Parathyroid adenoma (tissue), 2 donors: ENCODE data around the gene ZNF469.

Source experiments
- H2AFZ ChIP-seq: fragments of 300-600 bp; sonication (generic); one replicate; pipeline ENCODE4 v1.7.0; 2017; ENCODE audit warnings: antibody characterized with exemption, mild to moderate bottlenecking
- H3K27ac ChIP-seq: fragments of 300-600 bp; sonication (generic); one replicate; pipeline ENCODE4 v1.7.0; 2017
- H3K27me3 ChIP-seq: fragments of 300-600 bp; sonication (generic); one replicate; pipeline ENCODE4 v1.7.0; 2017; ENCODE audit warnings: low read length; ENCODE audit not compliant: control insufficient read depth, insufficient read depth
- H3K36me3 ChIP-seq: fragments of 300-600 bp; sonication (generic); one replicate; pipeline ENCODE4 v1.7.0; 2017; ENCODE audit warnings: low read length; ENCODE audit not compliant: control insufficient read depth, insufficient read depth
- H3K4me1 ChIP-seq: fragments of 300-600 bp; sonication (generic); one replicate; pipeline ENCODE4 v1.7.0; 2017; ENCODE audit warnings: control low read depth
- H3K4me2 ChIP-seq: fragments of 300-600 bp; sonication (generic); one replicate; pipeline ENCODE4 v1.7.0; 2017; ENCODE audit warnings: low read length
- H3K4me3 ChIP-seq: fragments of 300-600 bp; sonication (generic); one replicate; pipeline ENCODE4 v1.7.0; 2017; ENCODE audit warnings: low read depth, low read length
- H3K79me2 ChIP-seq: fragments of 300-600 bp; sonication (generic); one replicate; pipeline ENCODE4 v1.7.0; 2017; ENCODE audit warnings: control low read depth
- H3K9ac ChIP-seq: fragments of 300-600 bp; sonication (generic); one replicate; pipeline ENCODE4 v1.7.0; 2017; ENCODE audit warnings: mild to moderate bottlenecking
- H3K9me3 ChIP-seq: fragments of 300-600 bp; sonication (generic); one replicate; pipeline ENCODE4 v1.7.0; 2017; ENCODE audit warnings: low read length; ENCODE audit not compliant: control insufficient read depth
- TF ChIP-seq, protein P1 (sequence below): fragments of 300-600 bp; sonication (generic); IDR thresholded peaks from one replicate; pipeline ENCODE4 v1.7.0; 2017; ENCODE audit warnings: antibody characterized with exemption, mild to moderate bottlenecking
- donor health status: primary hyperparathyroidism.

The ZNF469 gene

DNA sequence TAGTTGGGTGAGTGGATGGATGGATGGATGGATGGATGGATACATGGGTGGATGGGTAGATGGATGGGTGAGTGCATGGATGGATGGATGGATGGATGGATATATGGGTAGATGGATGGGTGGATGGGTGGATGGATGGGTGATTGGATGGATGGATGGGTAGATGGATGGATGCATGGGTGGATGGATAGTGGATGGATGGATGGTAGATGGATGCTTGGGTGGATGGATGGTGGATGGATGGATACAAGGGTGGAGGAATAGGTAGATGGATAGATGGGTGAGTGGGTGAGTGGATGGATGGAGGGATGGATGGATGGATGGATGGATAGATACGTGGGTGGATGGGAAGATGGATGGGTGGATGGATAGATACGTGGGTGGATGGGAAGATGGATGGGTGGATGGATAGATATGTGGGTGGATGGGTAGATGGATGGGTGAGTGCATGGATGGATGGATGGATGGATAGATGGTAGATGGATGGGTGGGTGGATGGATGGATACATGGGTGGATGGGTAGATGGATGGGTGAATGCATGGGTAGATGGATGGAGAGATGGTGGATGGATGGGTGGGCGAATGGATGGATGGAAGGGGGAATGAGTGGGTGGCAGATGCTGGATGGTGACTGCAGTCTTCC, 19.0 kb downstream of the ZNF469 start:
- Histone ChIP-seq H2AFZ (no peak overlapping the region), H3K27me3 (no peaks in the 10 kb centered on the region), H3K4me3 (no peak overlapping the region), H3K4me1 (no peaks in the 10 kb centered on the region), H3K36me3 (no peaks in the 10 kb centered on the region), H3K27ac (no peak overlapping the region), H3K4me2 (no peak overlapping the region), H3K9me3 (no peaks in the 10 kb centered on the region), H3K9ac (no peak overlapping the region), H3K79me2 (no peaks in the 10 kb centered on the region)
- TF ChIP-seq, protein P1, sequence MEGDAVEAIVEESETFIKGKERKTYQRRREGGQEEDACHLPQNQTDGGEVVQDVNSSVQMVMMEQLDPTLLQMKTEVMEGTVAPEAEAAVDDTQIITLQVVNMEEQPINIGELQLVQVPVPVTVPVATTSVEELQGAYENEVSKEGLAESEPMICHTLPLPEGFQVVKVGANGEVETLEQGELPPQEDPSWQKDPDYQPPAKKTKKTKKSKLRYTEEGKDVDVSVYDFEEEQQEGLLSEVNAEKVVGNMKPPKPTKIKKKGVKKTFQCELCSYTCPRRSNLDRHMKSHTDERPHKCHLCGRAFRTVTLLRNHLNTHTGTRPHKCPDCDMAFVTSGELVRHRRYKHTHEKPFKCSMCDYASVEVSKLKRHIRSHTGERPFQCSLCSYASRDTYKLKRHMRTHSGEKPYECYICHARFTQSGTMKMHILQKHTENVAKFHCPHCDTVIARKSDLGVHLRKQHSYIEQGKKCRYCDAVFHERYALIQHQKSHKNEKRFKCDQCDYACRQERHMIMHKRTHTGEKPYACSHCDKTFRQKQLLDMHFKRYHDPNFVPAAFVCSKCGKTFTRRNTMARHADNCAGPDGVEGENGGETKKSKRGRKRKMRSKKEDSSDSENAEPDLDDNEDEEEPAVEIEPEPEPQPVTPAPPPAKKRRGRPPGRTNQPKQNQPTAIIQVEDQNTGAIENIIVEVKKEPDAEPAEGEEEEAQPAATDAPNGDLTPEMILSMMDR, result no peak

DNA sequence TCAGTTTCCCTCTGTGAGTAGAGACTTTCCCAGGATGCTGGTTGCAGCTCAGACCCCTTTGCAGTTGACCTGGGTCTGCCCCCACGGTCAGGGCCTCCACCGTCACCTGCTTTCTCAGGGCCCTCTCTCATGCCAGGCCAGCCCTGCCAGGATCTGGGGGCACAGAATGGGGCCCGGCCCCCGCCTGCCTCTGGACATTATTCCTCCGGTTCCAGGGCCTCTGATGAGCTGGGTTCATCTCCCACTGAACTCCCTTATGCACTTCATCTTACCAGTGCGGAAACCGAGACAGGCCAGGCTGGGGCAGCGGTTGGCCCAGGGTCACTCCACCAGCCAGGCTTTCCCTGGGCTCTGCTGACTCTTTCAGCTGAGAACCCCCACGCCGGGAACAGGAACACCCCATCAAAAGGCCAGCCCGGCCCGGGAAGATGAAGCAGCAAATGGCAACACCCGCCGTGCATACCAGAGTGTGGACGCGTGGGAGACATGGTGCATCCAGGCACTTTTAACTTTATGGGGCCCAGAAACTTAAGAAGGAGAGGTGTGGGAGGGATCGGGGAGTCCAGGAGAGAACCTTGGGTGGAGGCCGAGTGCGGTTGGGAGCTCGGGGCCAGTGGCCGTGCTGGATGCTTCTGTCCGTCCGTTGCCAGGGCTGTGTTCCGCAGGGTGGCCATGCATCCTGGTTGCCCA, 19.9 kb downstream of the ZNF469 start:
- Histone ChIP-seq H3K27ac (no peak overlapping the region), H3K4me3 (no peak overlapping the region), H3K4me2 (no peak overlapping the region), H3K27me3 (no peaks in the 10 kb centered on the region), H3K36me3 (no peaks in the 10 kb centered on the region), H3K9ac (no peak overlapping the region), H3K79me2 (no peaks in the 10 kb centered on the region), H3K4me1 (no peaks in the 10 kb centered on the region), H2AFZ (no peak overlapping the region), H3K9me3 (no peaks in the 10 kb centered on the region)
- TF ChIP-seq, protein P1, result no peak

DNA sequence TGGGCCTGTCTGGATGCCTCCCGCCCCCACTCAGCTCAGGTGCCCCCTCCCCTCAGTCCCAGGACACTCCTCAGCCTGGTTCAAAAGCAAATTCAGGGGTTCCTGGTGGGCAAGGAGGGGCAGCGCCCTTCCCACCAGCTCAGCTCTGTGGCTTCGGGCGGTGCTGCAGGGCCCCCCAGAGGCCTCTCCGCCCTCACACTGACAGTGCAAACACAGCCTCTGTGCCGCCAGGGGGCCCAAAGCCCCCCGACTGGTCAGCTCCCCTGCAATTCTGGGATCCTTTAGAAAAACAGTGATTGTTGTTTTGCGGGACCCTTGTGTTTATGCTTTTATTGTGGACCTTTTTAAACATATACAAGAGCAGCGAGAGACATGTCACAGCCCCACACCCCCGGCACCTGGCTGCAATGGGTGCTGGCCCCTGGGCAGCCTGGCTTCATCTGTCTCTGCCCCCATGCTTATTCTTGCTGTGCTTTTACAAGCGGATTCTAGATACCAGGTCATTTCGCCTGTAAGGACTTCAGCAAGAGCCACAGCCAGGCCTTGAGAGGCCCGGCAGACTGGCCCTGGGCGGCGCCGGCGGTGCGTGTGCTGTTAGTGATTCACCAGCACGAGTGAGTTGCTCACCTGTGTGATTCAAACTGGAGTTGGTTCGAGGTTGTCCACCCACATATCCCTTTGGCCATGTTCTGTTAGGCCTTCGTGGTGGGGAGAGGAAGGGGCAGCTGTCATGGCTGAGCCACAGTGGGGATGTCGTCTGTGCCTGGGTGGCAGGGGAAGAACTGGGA, 21.2 kb downstream of the ZNF469 start:
- Histone ChIP-seq H3K4me2 (no peak overlapping the region), H2AFZ (no peak overlapping the region), H3K4me1 (no peaks in the 10 kb centered on the region), H3K79me2 (no peaks in the 10 kb centered on the region), H3K36me3 (no peaks in the 10 kb centered on the region), H3K27me3 (no peaks in the 10 kb centered on the region), H3K9me3 (no peaks in the 10 kb centered on the region), H3K4me3 (no peak overlapping the region), H3K27ac (no peak overlapping the region), H3K9ac (no peak overlapping the region)
- TF ChIP-seq, protein P1, result no peak

GRCh38 chr16:88404769-88405168, 22.0 kb downstream of the ZNF469 start:
- H3K36me3 ChIP-seq, result no peaks in the 10 kb centered on the region
- H3K4me1 ChIP-seq, result no peaks in the 10 kb centered on the region
- H3K4me3 ChIP-seq, result no peak overlapping the region
- H2AFZ ChIP-seq, result no peak overlapping the region
- H3K9ac ChIP-seq, result no peak overlapping the region
- no peak overlapping the region for H3K27ac ChIP-seq
- no peaks in the 10 kb centered on the region for H3K79me2 ChIP-seq
- H3K27me3 ChIP-seq, result no peaks in the 10 kb centered on the region
- no peak overlapping the region for H3K4me2 ChIP-seq
- TF ChIP-seq, protein P1, result no peak
- no peaks in the 10 kb centered on the region for H3K9me3 ChIP-seq
